ENCODE data around the gene NRXN3.

DNA sequence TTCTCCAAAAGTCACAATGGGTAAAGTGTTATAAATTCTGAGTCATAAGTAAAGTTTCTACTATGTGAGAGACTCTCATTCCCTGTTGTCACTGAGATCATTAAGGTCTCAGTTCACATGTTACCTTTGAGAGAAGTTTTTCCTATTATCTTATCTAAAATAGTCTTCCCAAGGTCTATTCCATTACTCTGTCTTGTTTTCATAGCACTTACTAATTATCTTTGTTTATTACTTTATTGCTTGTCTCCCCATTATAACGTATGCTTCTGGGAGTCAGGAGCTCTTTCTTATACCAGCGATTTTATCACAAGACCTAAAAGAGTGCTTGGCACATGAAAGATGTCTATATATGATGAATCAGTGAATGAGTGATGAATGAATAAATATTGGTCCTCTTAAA is 1039.2 kb downstream of the NRXN3 start:
- TF ChIP-seq POLR2AphosphoS5 (IDR thresholded peaks at IDR 0.05) (no peak), EZH2 (IDR thresholded peaks at IDR 0.05; ENCODE audit: borderline replicate concordance, insufficient read depth, low read length, poor library complexity, severe bottlenecking) (no peak), TAF1 (IDR thresholded peaks at IDR 0.05; ENCODE audit: low read depth) (no peak), EP300 (conservative IDR thresholded peaks at IDR 0.05; ENCODE audit: poor library complexity, severe bottlenecking) (no peak), RAD21 (conservative IDR thresholded peaks at IDR 0.05) (no peak)
- TF ChIP-seq, protein P1, sequence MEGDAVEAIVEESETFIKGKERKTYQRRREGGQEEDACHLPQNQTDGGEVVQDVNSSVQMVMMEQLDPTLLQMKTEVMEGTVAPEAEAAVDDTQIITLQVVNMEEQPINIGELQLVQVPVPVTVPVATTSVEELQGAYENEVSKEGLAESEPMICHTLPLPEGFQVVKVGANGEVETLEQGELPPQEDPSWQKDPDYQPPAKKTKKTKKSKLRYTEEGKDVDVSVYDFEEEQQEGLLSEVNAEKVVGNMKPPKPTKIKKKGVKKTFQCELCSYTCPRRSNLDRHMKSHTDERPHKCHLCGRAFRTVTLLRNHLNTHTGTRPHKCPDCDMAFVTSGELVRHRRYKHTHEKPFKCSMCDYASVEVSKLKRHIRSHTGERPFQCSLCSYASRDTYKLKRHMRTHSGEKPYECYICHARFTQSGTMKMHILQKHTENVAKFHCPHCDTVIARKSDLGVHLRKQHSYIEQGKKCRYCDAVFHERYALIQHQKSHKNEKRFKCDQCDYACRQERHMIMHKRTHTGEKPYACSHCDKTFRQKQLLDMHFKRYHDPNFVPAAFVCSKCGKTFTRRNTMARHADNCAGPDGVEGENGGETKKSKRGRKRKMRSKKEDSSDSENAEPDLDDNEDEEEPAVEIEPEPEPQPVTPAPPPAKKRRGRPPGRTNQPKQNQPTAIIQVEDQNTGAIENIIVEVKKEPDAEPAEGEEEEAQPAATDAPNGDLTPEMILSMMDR (IDR thresholded peaks at IDR 0.05; ENCODE audit: poor library complexity, severe bottlenecking), result no peak
